GM19324 (cell line): Measurements from ENCODE around the gene SPRR2G.
"Not testable (repeated sequence)": the region's sequence is repeated elsewhere in the genome, so short reads cannot be mapped to it uniquely, and the experiment has no call there.

Experiments used
- ATAC-seq: cut with Tn5 transposase; IDR thresholded peaks from one replicate; pipeline ENCODE4 v1.9.1; 2021; ENCODE audit warnings: mild to moderate bottlenecking, moderate library complexity; ENCODE audit not compliant: unreplicated experiment, low FRiP score

The SPRR2G gene

GRCh38 chr1:153119491-153119971 lies 31.2 kb downstream of the SPRR2G start:
- ATAC-seq = no peak

GRCh38 chr1:153115264-153115663 lies 35.4 kb downstream of the SPRR2G start:
- ATAC-seq = not testable (repeated sequence)

GRCh38 chr1:153113416-153113815 lies 37.3 kb downstream of the SPRR2G start, which contains the start of gene SPRR2F:
SPRR2F (minus strand) TSS chr1:153113516; CDS start chr1:153112733, 783 bp downstream.
- ATAC-seq = no peak

- not testable (repeated sequence) for ATAC-seq
These were observed 38.2 kb downstream of the SPRR2G start for GRCh38 chr1:153112454-153112853.

- no peak for ATAC-seq
These were observed 50.4 kb downstream of the SPRR2G start for GRCh38 chr1:153100245-153100644.
